Right cardiac atrium (tissue), 5 donors: ENCODE data around the gene HEBP2. TPM values are rescaled to one million over a fixed set of nuclear protein-coding genes. Genes with fewer than 3 reads are reported as not detected.
"Not testable (repeated sequence)": the region's sequence is repeated elsewhere in the genome, so short reads cannot be mapped to it uniquely, and the experiment has no call there.

ENCODE experiments used
- ATAC-seq, 2 donors: fragments of 200-7000 bp; cut with Tn5 transposase; one replicate each; pipeline versions ENCODE4 v1.8.0 to v1.9.1; 2020; ENCODE audit warnings: moderate library complexity in 2 of 2, mild to moderate bottlenecking in 1 of 2
- DNase-seq, 3 donors: peaks; one replicate each; pipeline ENCODE4 v3.0.0-alpha.2; 2020
- H3K27ac ChIP-seq: one replicate; pipeline ENCODE4 v1.5.1; 2013; ENCODE audit warnings: mild to moderate bottlenecking, low read length, control low read depth, moderate library complexity
- H3K27me3 ChIP-seq: one replicate; pipeline ENCODE4 v1.6.1; 2013; ENCODE audit not compliant: control insufficient read depth, insufficient read depth
- H3K4me1 ChIP-seq: one replicate; pipeline ENCODE4 v1.6.1; 2013; ENCODE audit warnings: low read length; ENCODE audit not compliant: control insufficient read depth, insufficient read depth
- H3K4me3 ChIP-seq: one replicate; pipeline ENCODE4 v1.5.1; 2013; ENCODE audit warnings: low read length, control low read depth
- H3K9me3 ChIP-seq: one replicate; pipeline ENCODE4 v1.6.1; 2013; ENCODE audit warnings: low read length; ENCODE audit not compliant: control insufficient read depth
- WGBS: extraction: QIAGEN DNeasy Blood & Tissue Kit; methylation state at CpG from one replicate; pipeline ENCODE4 v1.1.7; 2013; 5-methylcytosine and 5-hydroxymethylcytosine counted together
- intact Hi-C, 4 donors: fragments of 100-400 bp; cut with DNase I; formaldehyde crosslinking; loops; one replicate each; pipeline versions ENCODE4 v1.11.0 to v1.14.0; 2022 to 2023
- polyA plus RNA-seq: library from polyadenylated mRNA; stranded (reverse); fragments of 200-250 nt; gene quantifications from one replicate; pipeline ENCODE4 v1.2.3, GENCODE V29; 2013
- total RNA-seq, 4 donors: library from RNA; stranded (reverse); fragmentation: NEBNext Ultra II Directional; extraction: Animal tissue kit (Norgen Biotek cat#: 25700); gene quantifications; one replicate each; pipeline ENCODE4 v1.2.1, GENCODE V29; 2021
- donor health status: healthy with polysubstance abuse.
- donor health status: DM: no; HTN: yes; CAD: no.
- donor health status: DM: no; HTN: no; CAD: no.
- donor health status: DM: no; HTN: yes; CAD: no; lungs with severe emphysema.
- donor health status: DM: yes; HTN: yes; CAD: no.

Gene HEBP2
- total and polyA plus RNA-seq, 5 donors, result 39.5 to 91.6 (median 77.4) TPM

- not testable (repeated sequence) for H3K9me3 ChIP-seq, H3K4me1 ChIP-seq, DNase-seq, H3K27me3 ChIP-seq, ATAC-seq, H3K4me3 ChIP-seq, H3K27ac ChIP-seq
- intact Hi-C loops, result loop anchor here (5.0 to 10.0 kb wide), 5 partner anchors 82 to 342 kb away; no protein-coding TSS in a partner anchor
- 88% methylated on average over 7 of the region's 7 CpGs for WGBS
These were observed 21.2 kb downstream of the HEBP2 start for GRCh38 chr6:138425256-138425655.

DNA sequence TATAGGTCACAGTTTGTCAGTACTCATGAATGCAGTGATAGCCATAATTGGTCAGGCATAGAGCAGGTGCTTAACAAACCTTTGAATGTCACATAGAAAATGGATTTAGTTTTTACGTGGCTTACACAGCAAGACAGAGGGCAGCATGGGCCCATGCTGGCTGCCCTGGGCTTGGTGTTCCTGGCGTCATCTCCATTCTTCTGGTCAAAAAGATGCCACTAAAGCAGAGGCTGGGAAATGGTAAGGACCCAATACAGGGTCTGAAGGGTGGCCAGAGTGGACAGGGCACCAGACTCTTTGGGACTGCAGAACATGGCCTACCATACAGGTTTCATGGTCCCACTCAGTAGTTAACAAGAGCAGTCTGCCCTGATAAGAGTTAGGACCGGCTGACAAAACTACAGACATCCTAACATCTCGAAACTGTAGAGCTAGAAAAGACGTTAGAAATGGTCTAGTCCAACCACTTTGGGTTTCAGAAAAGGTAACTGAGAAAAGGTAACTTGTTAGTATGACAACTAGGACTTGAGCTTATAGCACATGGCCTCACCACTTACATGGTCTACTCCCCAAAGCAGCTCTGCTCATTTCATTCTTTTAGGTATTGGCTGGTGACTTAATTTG is 22.6 kb downstream of the HEBP2 start:
- 78% methylated on average over 5 of the region's 5 CpGs for WGBS
- no peak overlapping the region for H3K27ac ChIP-seq
- H3K9me3 ChIP-seq, result no peaks in the 10 kb centered on the region
- DNase-seq (no peak), ATAC-seq (no peak)
- H3K4me3 ChIP-seq, result no peak overlapping the region
- no peaks in the 10 kb centered on the region for H3K4me1 ChIP-seq
- intact Hi-C loops, result loop anchor here (5.0 to 10.0 kb wide), 5 partner anchors 81 to 341 kb away; no protein-coding TSS in a partner anchor
- no peaks in the 10 kb centered on the region for H3K27me3 ChIP-seq

DNA sequence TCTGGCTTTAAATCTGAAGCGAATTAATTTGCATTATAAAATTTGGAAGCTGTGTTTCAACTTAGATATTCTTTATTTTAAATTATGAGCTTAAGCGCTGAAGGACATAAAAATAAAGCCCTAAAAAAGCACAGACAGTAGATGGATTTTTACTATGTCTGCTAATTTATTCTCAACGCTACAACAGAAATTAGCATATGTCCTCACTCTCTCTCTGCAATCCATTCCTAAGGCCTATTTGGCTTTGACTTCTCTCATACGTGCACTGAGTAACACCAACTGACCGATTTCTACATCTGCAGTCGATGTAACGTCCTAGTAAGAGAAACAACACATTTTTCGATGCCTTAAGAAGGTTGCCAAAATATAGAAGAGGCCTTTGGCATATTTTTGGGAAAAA is 23.7 kb downstream of the HEBP2 start:
- no peak for DNase-seq
- WGBS, result 78% methylated on average over 8 of the region's 8 CpGs
- intact Hi-C loops, result loop anchor here (2.0 to 10.0 kb wide), 6 partner anchors 80 to 340 kb away; no protein-coding TSS in a partner anchor
- no peak for ATAC-seq
- H3K27ac ChIP-seq, result no peak overlapping the region
- H3K9me3 ChIP-seq, result no peaks in the 10 kb centered on the region
- H3K27me3 ChIP-seq, result no peaks in the 10 kb centered on the region
- no peaks in the 10 kb centered on the region for H3K4me1 ChIP-seq
- H3K4me3 ChIP-seq, result no peak overlapping the region

- intact Hi-C loops, result loop anchor here (2.0 to 10.0 kb wide), 6 partner anchors 78 to 338 kb away; no protein-coding TSS in a partner anchor
- peak in 1 of 3 donors; percentile 51 for DNase-seq
- peak; percentile 38 to 42 for ATAC-seq
- Histone ChIP-seq H3K27me3 (no peaks in the 10 kb centered on the region), H3K27ac (no peak overlapping the region), H3K4me1 (no peaks in the 10 kb centered on the region), H3K9me3 (no peaks in the 10 kb centered on the region), H3K4me3 (no peak overlapping the region)
- 25% methylated on average over 8 of the region's 8 CpGs for WGBS
These were observed 25.0 kb downstream of the HEBP2 start for GRCh38 chr6:138428944-138429598.

GRCh38 chr6:138429761-138430160 is 25.7 kb downstream of the HEBP2 start:
- no peak for DNase-seq
- H3K4me3 ChIP-seq, result no peak overlapping the region
- 43% methylated on average over 12 of the region's 12 CpGs for WGBS
- H3K27ac ChIP-seq, result peak overlapping the region; percentile 69
- peak in 1 of 2 donors; percentile 21 for ATAC-seq
- H3K4me1 ChIP-seq, result no peaks in the 10 kb centered on the region
- H3K27me3 ChIP-seq, result no peaks in the 10 kb centered on the region
- no peaks in the 10 kb centered on the region for H3K9me3 ChIP-seq
- intact Hi-C loops, result loop anchor here (2.0 to 10.0 kb wide), 7 partner anchors 78 to 338 kb away; no protein-coding TSS in a partner anchor

- 72% methylated on average over 29 of the region's 29 CpGs for WGBS
- Histone ChIP-seq H3K9me3 (no peaks in the 10 kb centered on the region), H3K27me3 (no peaks in the 10 kb centered on the region), H3K27ac (peak overlapping the region; percentile 41), H3K4me1 (no peaks in the 10 kb centered on the region), H3K4me3 (no peak overlapping the region)
- peak; percentile 68 to 75 for ATAC-seq
- intact Hi-C loops, result loop anchor here in 2 of 4 donors (5.0 kb wide), 2 partner anchors 77 to 82 kb away; no protein-coding TSS in a partner anchor
- DNase-seq, result peak; percentile 27 to 74 (median 71)
These were observed 26.5 kb downstream of the HEBP2 start for GRCh38 chr6:138430361-138431145.

DNA sequence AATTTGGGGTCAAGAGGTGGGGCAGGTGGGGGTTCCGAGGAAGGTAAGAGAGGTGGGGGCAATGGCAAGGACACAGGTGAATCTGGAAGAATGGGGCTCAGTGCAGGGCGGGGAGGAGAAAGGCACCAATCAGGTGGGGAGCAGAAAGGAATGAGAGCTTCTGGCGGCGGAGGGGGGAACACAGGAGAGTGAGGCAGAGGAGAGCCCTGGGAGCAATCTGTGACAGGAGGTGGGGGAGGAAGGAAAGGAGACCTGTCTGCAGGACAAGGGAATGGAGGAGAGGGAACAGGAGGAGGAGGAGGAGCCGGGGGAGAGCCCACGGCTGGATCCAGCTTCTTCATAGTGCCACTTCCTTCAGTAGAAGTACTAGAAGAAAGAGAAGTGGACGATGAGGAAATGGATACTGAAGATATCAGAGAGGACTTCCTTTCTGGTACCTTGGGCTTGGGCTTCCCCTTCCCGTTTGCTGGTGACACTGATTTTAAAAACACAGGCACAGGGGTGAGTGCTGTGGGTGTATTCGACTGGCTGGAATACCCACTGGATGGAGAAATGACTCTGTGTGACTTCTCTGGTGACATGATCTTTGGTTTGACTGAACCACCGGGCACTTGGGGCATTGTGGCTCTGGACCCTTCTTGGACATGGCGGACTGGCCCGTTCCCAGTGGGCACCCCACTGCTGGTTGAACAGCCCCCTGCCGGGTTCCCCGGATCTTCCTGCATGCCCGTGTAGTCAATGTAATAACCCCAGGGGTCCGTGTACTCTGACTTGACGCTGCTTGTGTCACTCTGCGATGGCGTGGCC is 27.4 kb downstream of the HEBP2 start:
- peak in 1 of 2 donors; percentile 3 for ATAC-seq
- Histone ChIP-seq H3K27me3 (no peaks in the 10 kb centered on the region), H3K27ac (peak overlapping the region; percentile 41), H3K9me3 (no peaks in the 10 kb centered on the region), H3K4me1 (no peaks in the 10 kb centered on the region), H3K4me3 (no peak overlapping the region)
- intact Hi-C loops, result loop anchor here in 2 of 4 donors (5.0 kb wide), 2 partner anchors 76 to 81 kb away; no protein-coding TSS in a partner anchor
- no peak for DNase-seq
- whole genome bisulfite sequencing, result 75% methylated on average over 19 of the region's 19 CpGs

DNA sequence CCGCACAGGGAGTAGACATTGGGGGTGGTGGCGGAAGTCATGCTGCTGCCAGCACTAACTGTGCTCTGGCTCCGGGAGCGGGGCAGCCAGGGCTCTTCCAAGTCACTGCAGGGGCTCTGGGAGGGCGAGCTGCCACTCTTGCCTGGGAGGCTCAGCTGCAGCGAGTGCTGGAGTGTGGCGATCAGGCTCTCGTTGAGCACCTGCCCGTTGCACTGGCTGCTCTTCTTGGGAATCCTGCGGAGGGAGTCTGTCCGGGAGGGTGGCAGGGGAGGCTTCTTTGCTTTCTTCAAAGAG is 28.0 kb downstream of the HEBP2 start:
- DNase-seq (peak in 1 of 3 donors; percentile 54), ATAC-seq (no peak)
- Histone ChIP-seq H3K27ac (no peak overlapping the region), H3K4me1 (no peaks in the 10 kb centered on the region), H3K4me3 (no peak overlapping the region), H3K9me3 (no peaks in the 10 kb centered on the region), H3K27me3 (no peaks in the 10 kb centered on the region)
- intact Hi-C loops, result loop anchor here in 2 of 4 donors (5.0 kb wide), 2 partner anchors 75 to 80 kb away; no protein-coding TSS in a partner anchor
- WGBS, result 92% methylated on average over 11 of the region's 11 CpGs

DNA sequence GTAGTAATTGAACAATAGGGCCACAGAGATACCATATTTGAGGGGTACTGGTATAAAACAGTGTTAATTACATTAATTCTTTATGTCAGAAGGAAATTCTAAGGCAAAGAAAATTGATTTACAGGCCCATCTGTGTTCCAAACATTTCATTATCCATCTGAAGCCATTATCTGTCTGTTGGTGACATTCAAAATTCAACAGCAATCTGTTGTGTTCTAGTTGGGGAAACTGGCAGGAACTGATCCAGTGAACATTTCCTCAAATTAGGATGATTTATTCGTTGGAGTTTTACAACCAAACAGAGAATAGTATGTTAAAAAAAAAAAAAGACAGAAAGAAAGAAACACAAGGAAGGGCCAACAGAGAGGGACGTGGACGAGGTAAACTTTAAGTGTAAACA is 30.1 kb downstream of the HEBP2 start:
- Histone ChIP-seq H3K4me1 (no peaks in the 10 kb centered on the region), H3K9me3 (no peaks in the 10 kb centered on the region), H3K27ac (no peak overlapping the region), H3K27me3 (no peaks in the 10 kb centered on the region), H3K4me3 (no peak overlapping the region)
- intact Hi-C loops, result loop anchor here in 2 of 4 donors (5.0 kb wide), 2 partner anchors 73 to 78 kb away; no protein-coding TSS in a partner anchor
- DNase-seq (no peak), ATAC-seq (no peak)
- WGBS, result 67% methylated on average over 3 of the region's 3 CpGs

- intact Hi-C loops, result loop anchor here in 2 of 4 donors (5.0 kb wide), 2 partner anchors 72 to 77 kb away; no protein-coding TSS in a partner anchor
- ATAC-seq, result no peak
These were observed 30.9 kb downstream of the HEBP2 start for GRCh38 chr6:138434925-138435324.

More at GRCh38 chr6:138434925-138435324, 30.9 kb downstream of the HEBP2 start:
- H3K4me3 ChIP-seq, result no peak overlapping the region
- H3K9me3 ChIP-seq, result no peaks in the 10 kb centered on the region
- WGBS, result 57% methylated on average over 4 of the region's 4 CpGs
- H3K27ac ChIP-seq, result no peak overlapping the region
- H3K4me1 ChIP-seq, result no peaks in the 10 kb centered on the region
- no peaks in the 10 kb centered on the region for H3K27me3 ChIP-seq
- DNase-seq, result no peak
